HUDEP-2 (cell line): Measurements from ENCODE around the gene IQSEC3.
"Not testable (repeated sequence)": the region's sequence is repeated elsewhere in the genome, so short reads cannot be mapped to it uniquely, and the experiment has no call there.

Experiments
- DNase-seq, 76 experiments: peaks; one replicate each; lab custom pipeline; 2025; ENCODE audit not compliant: unreplicated experiment in 76 of 76; lab: John Stamatoyannopoulos, UW

IQSEC3 gene

GRCh38 chr12:209851-210250, 143.3 kb downstream of the IQSEC3 start:
- DNase-seq: no peak

- DNase-seq: no peak
These were observed 143.9 kb downstream of the IQSEC3 start for GRCh38 chr12:210277-211141.

GRCh38 chr12:211142-211465, 144.5 kb downstream of the IQSEC3 start:
- DNase-seq: no peak

- no peak for DNase-seq
These were observed 145.3 kb downstream of the IQSEC3 start for GRCh38 chr12:211639-212414.

- DNase-seq: no peak
These were observed 145.8 kb downstream of the IQSEC3 start for GRCh38 chr12:212415-212714.

- peak in 1 of 76 experiments; percentile 12 for DNase-seq
These were observed 146.4 kb downstream of the IQSEC3 start for GRCh38 chr12:212715-213526.

GRCh38 chr12:213527-213932, 147.0 kb downstream of the IQSEC3 start:
- no peak for DNase-seq

GRCh38 chr12:214003-214741, 147.6 kb downstream of the IQSEC3 start, which contains the start of gene SLC6A12:
Gene SLC6A12, minus strand, starts transcription at chr12:214157. Its CDS starts 4,171 bp downstream, at chr12:209986.
- DNase-seq: no peak

GRCh38 chr12:215116-215515, 148.5 kb downstream of the IQSEC3 start:
- no peak for DNase-seq

GRCh38 chr12:217029-217428, 150.5 kb downstream of the IQSEC3 start:
- not testable (repeated sequence) for DNase-seq

- DNase-seq: no peak
These were observed 151.7 kb downstream of the IQSEC3 start for GRCh38 chr12:218221-218620.

- no peak for DNase-seq
These were observed 152.4 kb downstream of the IQSEC3 start for GRCh38 chr12:218728-219590.

GRCh38 chr12:219891-220352, 153.4 kb downstream of the IQSEC3 start:
- DNase-seq: peak in 74 of 76 experiments; percentile 20 to 93 (median 82)

GRCh38 chr12:220491-220890, 153.9 kb downstream of the IQSEC3 start:
- DNase-seq: no peak

- no peak for DNase-seq
These were observed 154.5 kb downstream of the IQSEC3 start for GRCh38 chr12:220946-221550.

GRCh38 chr12:221736-222135, 155.2 kb downstream of the IQSEC3 start:
- DNase-seq: no peak

- no peak for DNase-seq
These were observed 157.3 kb downstream of the IQSEC3 start for GRCh38 chr12:223841-224240.

GRCh38 chr12:224330-224729, 157.8 kb downstream of the IQSEC3 start:
- no peak for DNase-seq

GRCh38 chr12:225012-225411, 158.4 kb downstream of the IQSEC3 start:
- DNase-seq: no peak
